ENCODE data around the gene TSPAN14. TPM values are rescaled to one million over a fixed set of nuclear protein-coding genes. Genes with fewer than 3 reads are reported as not detected.
A peak's percentile ranks its signal among the peaks of the same experiment; 100 is the strongest.

The TSPAN14 gene
- total and polyA plus RNA-seq, 2 of the 13 experiments (the other 11 are each of a cell fraction or from before 2014, with no cell fraction given): 24.1 to 80.6 TPM

- TF ChIP-seq, protein P1, sequence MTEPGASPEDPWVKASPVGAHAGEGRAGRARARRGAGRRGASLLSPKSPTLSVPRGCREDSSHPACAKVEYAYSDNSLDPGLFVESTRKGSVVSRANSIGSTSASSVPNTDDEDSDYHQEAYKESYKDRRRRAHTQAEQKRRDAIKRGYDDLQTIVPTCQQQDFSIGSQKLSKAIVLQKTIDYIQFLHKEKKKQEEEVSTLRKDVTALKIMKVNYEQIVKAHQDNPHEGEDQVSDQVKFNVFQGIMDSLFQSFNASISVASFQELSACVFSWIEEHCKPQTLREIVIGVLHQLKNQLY (CRISPR knock-in tag; IDR thresholded peaks at IDR 0.05): 0 out of 2 replicates have a peak, but pooled peaks have one; percentile 20
- peak; percentile 67; the same call in 1 of the 2 replicates for TF ChIP-seq THRA (CRISPR knock-in tag; IDR thresholded peaks at IDR 0.05; ENCODE audit: borderline replicate concordance)
- 0 out of 2 replicates have a peak, but pooled peaks have one; percentile 29 for TF ChIP-seq ZNF572 (CRISPR knock-in tag; IDR thresholded peaks at IDR 0.05)
- no peak for TF ChIP-seq SMAD1 (CRISPR knock-in tag; IDR thresholded peaks at IDR 0.05; ENCODE audit: borderline replicate concordance, low read depth)
- TF ChIP-seq SAP130 (CRISPR knock-in tag; IDR thresholded peaks at IDR 0.05; ENCODE audit: low read depth): peak; percentile 55
- TF ChIP-seq ZNF136 (CRISPR knock-in tag; IDR thresholded peaks at IDR 0.05; ENCODE audit: low read depth): no peak
- no peak for TF ChIP-seq NFYC (CRISPR knock-in tag; IDR thresholded peaks at IDR 0.05)
- TF ChIP-seq RXRB (CRISPR knock-in tag; IDR thresholded peaks at IDR 0.05; ENCODE audit: borderline replicate concordance): peak; percentile 68
- no peak for TF ChIP-seq ZNF34 (CRISPR knock-in tag; IDR thresholded peaks at IDR 0.05; ENCODE audit: borderline replicate concordance)
- TF ChIP-seq GABPA (IDR thresholded peaks at IDR 0.05; ENCODE audit: low read depth, low read length): no peak
- 0 out of 2 replicates have a peak, but pooled peaks have one; percentile 12 for TF ChIP-seq GABPA (CRISPR knock-in tag; IDR thresholded peaks at IDR 0.05; ENCODE audit: low read depth)
- 0 out of 2 replicates have a peak, but pooled peaks have one; percentile 26 for TF ChIP-seq EED (CRISPR knock-in tag; IDR thresholded peaks at IDR 0.05)
- peak; percentile 62; the same call in 1 of the 2 replicates for TF ChIP-seq ZFP82 (CRISPR knock-in tag; IDR thresholded peaks at IDR 0.05; ENCODE audit: borderline replicate concordance)
- TF ChIP-seq, protein P2, sequence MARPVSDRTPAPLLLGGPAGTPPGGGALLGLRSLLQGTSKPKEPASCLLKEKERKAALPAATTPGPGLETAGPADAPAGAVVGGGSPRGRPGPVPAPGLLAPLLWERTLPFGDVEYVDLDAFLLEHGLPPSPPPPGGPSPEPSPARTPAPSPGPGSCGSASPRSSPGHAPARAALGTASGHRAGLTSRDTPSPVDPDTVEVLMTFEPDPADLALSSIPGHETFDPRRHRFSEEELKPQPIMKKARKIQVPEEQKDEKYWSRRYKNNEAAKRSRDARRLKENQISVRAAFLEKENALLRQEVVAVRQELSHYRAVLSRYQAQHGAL (CRISPR knock-in tag; IDR thresholded peaks at IDR 0.05; ENCODE audit: not compliant biosample characterization): no peak
- TF ChIP-seq SRY (CRISPR knock-in tag; IDR thresholded peaks at IDR 0.05): peak; percentile 46; the same call in 1 of the 2 replicates
- peak; percentile 74; the same call in 1 of the 2 replicates for TF ChIP-seq ZBTB20 (CRISPR knock-in tag; IDR thresholded peaks at IDR 0.05; ENCODE audit: borderline replicate concordance, low read depth)
- TF ChIP-seq, protein P3, sequence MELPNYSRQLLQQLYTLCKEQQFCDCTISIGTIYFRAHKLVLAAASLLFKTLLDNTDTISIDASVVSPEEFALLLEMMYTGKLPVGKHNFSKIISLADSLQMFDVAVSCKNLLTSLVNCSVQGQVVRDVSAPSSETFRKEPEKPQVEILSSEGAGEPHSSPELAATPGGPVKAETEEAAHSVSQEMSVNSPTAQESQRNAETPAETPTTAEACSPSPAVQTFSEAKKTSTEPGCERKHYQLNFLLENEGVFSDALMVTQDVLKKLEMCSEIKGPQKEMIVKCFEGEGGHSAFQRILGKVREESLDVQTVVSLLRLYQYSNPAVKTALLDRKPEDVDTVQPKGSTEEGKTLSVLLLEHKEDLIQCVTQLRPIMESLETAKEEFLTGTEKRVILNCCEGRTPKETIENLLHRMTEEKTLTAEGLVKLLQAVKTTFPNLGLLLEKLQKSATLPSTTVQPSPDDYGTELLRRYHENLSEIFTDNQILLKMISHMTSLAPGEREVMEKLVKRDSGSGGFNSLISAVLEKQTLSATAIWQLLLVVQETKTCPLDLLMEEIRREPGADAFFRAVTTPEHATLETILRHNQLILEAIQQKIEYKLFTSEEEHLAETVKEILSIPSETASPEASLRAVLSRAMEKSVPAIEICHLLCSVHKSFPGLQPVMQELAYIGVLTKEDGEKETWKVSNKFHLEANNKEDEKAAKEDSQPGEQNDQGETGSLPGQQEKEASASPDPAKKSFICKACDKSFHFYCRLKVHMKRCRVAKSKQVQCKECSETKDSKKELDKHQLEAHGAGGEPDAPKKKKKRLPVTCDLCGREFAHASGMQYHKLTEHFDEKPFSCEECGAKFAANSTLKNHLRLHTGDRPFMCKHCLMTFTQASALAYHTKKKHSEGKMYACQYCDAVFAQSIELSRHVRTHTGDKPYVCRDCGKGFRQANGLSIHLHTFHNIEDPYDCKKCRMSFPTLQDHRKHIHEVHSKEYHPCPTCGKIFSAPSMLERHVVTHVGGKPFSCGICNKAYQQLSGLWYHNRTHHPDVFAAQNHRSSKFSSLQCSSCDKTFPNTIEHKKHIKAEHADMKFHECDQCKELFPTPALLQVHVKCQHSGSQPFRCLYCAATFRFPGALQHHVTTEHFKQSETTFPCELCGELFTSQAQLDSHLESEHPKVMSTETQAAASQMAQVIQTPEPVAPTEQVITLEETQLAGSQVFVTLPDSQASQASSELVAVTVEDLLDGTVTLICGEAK (IDR thresholded peaks at IDR 0.05): no peak
- TF ChIP-seq, protein P3 (CRISPR knock-in tag; IDR thresholded peaks at IDR 0.05): 0 out of 2 replicates have a peak, but pooled peaks have one; percentile 61
Measured at GRCh38 chr10:80504158-80504811, 50.2 kb downstream of the TSPAN14 start (continued).
